ENCODE measurements around the gene FAM217A.

The FAM217A gene

DNA sequence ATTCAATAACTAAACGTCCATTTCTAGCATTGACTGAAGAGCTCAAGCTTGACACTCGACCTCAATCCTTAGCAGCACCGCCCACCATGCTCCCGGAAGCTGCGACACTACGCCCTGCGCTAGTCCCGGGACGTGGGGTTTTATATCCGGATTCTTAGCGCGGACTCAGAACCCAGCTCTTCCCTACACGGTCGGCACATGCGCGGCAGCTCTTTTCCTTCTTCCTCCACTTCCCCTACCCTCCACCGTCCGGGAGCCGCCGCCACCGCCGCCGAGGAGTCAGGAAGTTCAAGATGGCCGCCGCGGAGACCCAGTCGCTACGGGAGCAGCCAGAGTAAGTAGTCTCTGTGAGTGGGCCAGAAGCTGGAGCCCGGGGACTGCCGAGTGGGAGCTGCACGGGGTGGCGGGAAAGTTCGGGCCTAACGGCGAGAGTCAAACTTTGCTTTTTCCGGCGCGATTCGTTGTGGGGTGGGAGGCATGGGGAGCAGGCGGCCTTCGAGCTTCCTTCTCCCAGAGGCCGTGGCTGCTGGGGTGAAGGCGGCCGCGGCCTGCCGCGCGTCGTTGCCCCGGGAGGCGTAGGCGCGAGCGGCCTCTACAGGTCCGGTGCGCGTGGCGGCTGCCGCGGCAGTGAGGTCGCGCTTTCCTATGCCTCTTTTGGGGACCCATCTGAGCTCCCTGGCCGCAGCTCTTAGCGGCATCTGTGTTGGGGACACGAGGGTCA, 57.6 kb downstream of the FAM217A start:
- FAIRE-seq: no peak

GRCh38 chr6:4020822-4021132, 58.2 kb downstream of the FAM217A start:
- FAIRE-seq: no peak

DNA sequence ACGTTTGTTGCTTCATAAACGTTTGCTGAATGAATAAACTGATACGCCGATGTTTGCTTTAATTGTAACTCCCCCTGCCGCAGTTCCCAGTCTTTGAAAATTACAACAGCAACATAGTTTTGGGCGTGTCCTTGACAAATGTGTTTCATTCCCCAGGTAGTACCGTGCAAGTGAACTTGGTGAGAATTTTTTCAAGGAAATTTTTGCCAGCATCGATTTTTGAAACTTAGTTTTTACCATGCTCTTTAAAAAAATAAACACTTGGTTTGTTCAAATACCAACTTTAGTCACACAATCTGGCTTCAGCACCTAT, 60.1 kb downstream of the FAM217A start:
- FAIRE-seq: no peak
